ENCODE measurements around the gene NIN. TPM values are rescaled to one million over a fixed set of nuclear protein-coding genes. Genes with fewer than 3 reads are reported as not detected.
A peak's percentile ranks its signal among the peaks of the same experiment; 100 is the strongest.

The NIN gene
- total RNA-seq, 1 experiment from 2014 or later, result 36.5 TPM

GRCh38 chr14:50774542-50775267 lies 56.3 kb downstream of the NIN start:
- H3K4me1 ChIP-seq (replicated peaks; ENCODE audit: insufficient read depth), result peaks cover 23% of the 10 kb centered on the region
- ChIA-PET POLR2A (ENCODE audit: unreplicated experiment) (interaction anchor here (0.5 to 0.7 kb wide), 2 partner anchors 108 to 1086 kb away, joined by 3 to 20 read pairs; no protein-coding TSS in a partner anchor), CTCF (interaction anchor here (0.6 to 1.9 kb wide), 5 partner anchors 86 to 454 kb away, joined by 3 to 10 read pairs (median 4); partner anchors contain the start of gene MAP4K5)
- H2AFZ ChIP-seq, result peak overlapping the region; percentile 68; the same call in 1 of the 2 replicates
- H3K27me3 ChIP-seq (ENCODE audit: insufficient read depth, low read depth), result no peaks in the 10 kb centered on the region
- H3K27ac ChIP-seq, result peak overlapping the region; percentile 60
- BruUV-seq (replicated peaks), result TSS peak; percentile 31
- H3K4me3 ChIP-seq, result no peak overlapping the region
- TF ChIP-seq EZH2 (IDR thresholded peaks at IDR 0.05; ENCODE audit: low read depth) (no peak), CTCF (conservative IDR thresholded peaks at IDR 0.05) (no peak)
- no peaks in the 10 kb centered on the region for H3K9me3 ChIP-seq (ENCODE audit: insufficient read depth, low read depth)
- peak overlapping the region; percentile 61; the same call in 1 of the 2 replicates for H3K4me2 ChIP-seq
- no peak for DNase-seq
- no peaks in the 10 kb centered on the region for H3K9me2 ChIP-seq (ENCODE audit: insufficient read depth)
- intact Hi-C loops (cut with micrococcal nuclease; ENCODE audit: unreplicated experiment), result loop anchor here (5.0 to 10.0 kb wide), 4 partner anchors 88 to 910 kb away; partner anchors contain the start of gene VCPKMT
- H4K20me1 ChIP-seq (ENCODE audit: insufficient read depth), result no peaks in the 10 kb centered on the region
- H3K79me2 ChIP-seq (ENCODE audit: low read depth), result no peaks in the 10 kb centered on the region
- peaks cover 12% of the 10 kb centered on the region; the same call in 1 of the 2 replicates for H3F3A ChIP-seq (ENCODE audit: insufficient read depth, low read depth)
- H3K36me3 ChIP-seq (ENCODE audit: low read depth), result no peaks in the 10 kb centered on the region

DNA sequence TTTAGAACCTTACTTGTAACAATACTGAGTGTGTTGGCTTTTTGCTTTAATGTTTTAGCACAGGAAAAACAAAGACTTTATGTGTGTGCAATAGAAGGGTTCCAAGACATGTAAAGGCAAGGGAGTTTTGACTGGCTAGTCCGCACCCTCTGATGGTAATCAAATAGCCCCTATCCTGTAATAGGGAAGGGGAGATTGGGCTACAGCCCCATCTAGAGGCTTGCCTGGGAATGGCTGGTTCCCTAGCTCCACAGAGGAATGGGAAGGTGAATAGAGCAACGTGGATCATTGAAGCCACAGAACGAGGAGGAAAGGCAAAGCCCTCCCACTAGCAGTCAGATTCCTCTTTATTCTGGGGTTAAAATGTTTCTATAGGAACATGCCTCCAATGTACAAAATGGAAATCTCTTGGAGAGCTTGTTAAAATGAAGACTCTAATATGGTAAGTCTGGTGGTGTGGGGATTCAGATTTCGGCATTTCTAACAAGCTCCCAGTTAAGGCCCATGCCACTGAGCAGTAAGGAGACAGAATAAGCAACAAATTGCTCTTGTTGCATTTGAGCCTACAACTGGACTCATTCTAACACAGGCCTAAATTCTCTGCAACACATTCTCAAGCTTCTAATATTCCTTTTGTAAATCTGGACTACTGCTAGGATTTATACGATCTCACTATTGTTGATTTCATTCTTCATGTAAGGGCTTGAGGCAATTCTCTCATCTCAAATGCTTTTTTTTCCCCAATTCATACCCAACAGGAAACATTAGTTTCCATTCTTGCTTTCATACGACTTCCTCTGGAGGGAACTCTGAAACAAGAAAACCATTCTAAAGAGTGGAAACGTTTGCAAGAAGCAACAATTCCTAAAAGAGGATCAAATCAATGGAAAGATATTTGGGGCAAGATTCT lies 57.1 kb downstream of the NIN start:
- Histone ChIP-seq H3K4me3 (no peak overlapping the region), H2AFZ (no peak overlapping the region), H3K79me2 (ENCODE audit: low read depth) (no peaks in the 10 kb centered on the region), H3K4me1 (replicated peaks; ENCODE audit: insufficient read depth) (peaks cover 23% of the 10 kb centered on the region), H3K9me3 (ENCODE audit: insufficient read depth, low read depth) (no peaks in the 10 kb centered on the region), H3K27ac (no peak overlapping the region), H3K4me2 (no peak overlapping the region), H3K27me3 (ENCODE audit: insufficient read depth, low read depth) (no peaks in the 10 kb centered on the region), H3K36me3 (ENCODE audit: low read depth) (no peaks in the 10 kb centered on the region), H4K20me1 (ENCODE audit: insufficient read depth) (no peaks in the 10 kb centered on the region), H3F3A (ENCODE audit: insufficient read depth, low read depth) (peaks cover 11% of the 10 kb centered on the region; the same call in 1 of the 2 replicates), H3K9me2 (ENCODE audit: insufficient read depth) (no peaks in the 10 kb centered on the region)
- TF ChIP-seq CTCF (conservative IDR thresholded peaks at IDR 0.05) (peak; percentile 80), EZH2 (IDR thresholded peaks at IDR 0.05; ENCODE audit: low read depth) (no peak)
- BruUV-seq (replicated peaks), result no TSS peak
- DNase-seq, result peak in 1 of 2 experiments; percentile 53
- ChIA-PET POLR2A (ENCODE audit: unreplicated experiment) (interaction anchor here (0.6 to 0.7 kb wide), 4 partner anchors 102 to 1923 kb away, joined by 3 to 16 read pairs (median 3); partner anchors contain the start of gene ATL1), CTCF (interaction anchor here (0.7 to 1.7 kb wide), 4 partner anchors 177 to 455 kb away, joined by 3 to 6 read pairs (median 4); no protein-coding TSS in a partner anchor)
- intact Hi-C loops (cut with micrococcal nuclease; ENCODE audit: unreplicated experiment), result loop anchor here (1.0 to 10.0 kb wide), 6 partner anchors 155 to 909 kb away; partner anchors contain the start of gene VCPKMT

- intact Hi-C loops (cut with micrococcal nuclease; ENCODE audit: unreplicated experiment), result loop anchor here (10.0 kb wide), 3 partner anchors 328 to 908 kb away; partner anchors contain the start of gene VCPKMT
- CTCF ChIA-PET, result no interaction called here
- no peak overlapping the region for H3K4me2 ChIP-seq
- no peaks in the 10 kb centered on the region for H3K27me3 ChIP-seq (ENCODE audit: insufficient read depth, low read depth)
- peaks cover 8% of the 10 kb centered on the region; the same call in 1 of the 2 replicates for H3F3A ChIP-seq (ENCODE audit: insufficient read depth, low read depth)
- no peak overlapping the region for H3K27ac ChIP-seq
- peaks cover 23% of the 10 kb centered on the region for H3K4me1 ChIP-seq (replicated peaks; ENCODE audit: insufficient read depth)
- H3K9me3 ChIP-seq (ENCODE audit: insufficient read depth, low read depth), result no peaks in the 10 kb centered on the region
- no peak overlapping the region for H3K4me3 ChIP-seq
- H3K79me2 ChIP-seq (ENCODE audit: low read depth), result no peaks in the 10 kb centered on the region
- DNase-seq, result no peak
- POLR2A ChIA-PET (ENCODE audit: unreplicated experiment), result no interaction called here
- no peak overlapping the region for H2AFZ ChIP-seq
- H4K20me1 ChIP-seq (ENCODE audit: insufficient read depth), result no peaks in the 10 kb centered on the region
- no peaks in the 10 kb centered on the region for H3K9me2 ChIP-seq (ENCODE audit: insufficient read depth)
- TF ChIP-seq CTCF (conservative IDR thresholded peaks at IDR 0.05) (no peak), EZH2 (IDR thresholded peaks at IDR 0.05; ENCODE audit: low read depth) (no peak)
- BruUV-seq (replicated peaks), result no TSS peak
- H3K36me3 ChIP-seq (ENCODE audit: low read depth), result no peaks in the 10 kb centered on the region
Measured at GRCh38 chr14:50772412-50772811, 58.5 kb downstream of the NIN start.
